Activated CD4-positive, alpha-beta T cell treated with anti-CD3 and anti-CD28 coated beads, Interleukin-10, Interleukin-2, amounts not matched to agents 100 ng/mL and 50 ng/mL, durations not matched to agents 16 hours and 8 hours (primary cell): ENCODE data around the gene GRIP1.

Experiments used
- DNase-seq: peaks from one replicate; pipeline ENCODE4 v3.0.0-alpha.2; 2020

The GRIP1 gene

DNA sequence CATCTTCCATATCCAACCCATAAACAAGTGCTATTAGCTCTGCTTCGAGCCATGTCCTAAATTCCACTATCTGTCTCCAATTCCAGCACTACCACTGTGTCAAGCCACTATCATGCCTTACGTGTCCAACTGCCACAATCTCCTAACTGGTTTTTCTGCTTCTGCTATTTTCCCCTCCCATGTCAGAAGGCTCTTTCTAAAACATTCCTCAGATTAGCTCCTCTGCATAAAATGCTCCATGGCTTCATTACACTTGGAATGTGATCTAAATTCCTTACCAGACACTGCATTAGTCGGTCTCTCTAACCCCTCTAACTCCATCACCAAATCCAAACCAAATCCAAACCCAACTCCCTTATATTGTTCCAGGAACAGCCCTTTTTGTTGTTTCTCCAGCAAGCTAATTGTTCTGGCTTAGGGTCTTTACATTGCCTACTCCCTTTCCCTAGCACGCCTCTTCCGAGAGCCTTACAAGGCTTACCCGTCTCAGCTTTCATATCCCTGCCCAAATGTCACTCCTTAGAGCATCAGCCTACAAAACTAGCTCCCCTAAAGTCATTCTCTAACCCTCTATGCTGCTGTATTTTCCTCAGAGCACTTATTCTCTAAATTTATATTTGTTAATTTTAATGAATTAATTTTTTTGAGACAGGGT is 236.8 kb downstream of the GRIP1 start:
- no peak for DNase-seq

DNA sequence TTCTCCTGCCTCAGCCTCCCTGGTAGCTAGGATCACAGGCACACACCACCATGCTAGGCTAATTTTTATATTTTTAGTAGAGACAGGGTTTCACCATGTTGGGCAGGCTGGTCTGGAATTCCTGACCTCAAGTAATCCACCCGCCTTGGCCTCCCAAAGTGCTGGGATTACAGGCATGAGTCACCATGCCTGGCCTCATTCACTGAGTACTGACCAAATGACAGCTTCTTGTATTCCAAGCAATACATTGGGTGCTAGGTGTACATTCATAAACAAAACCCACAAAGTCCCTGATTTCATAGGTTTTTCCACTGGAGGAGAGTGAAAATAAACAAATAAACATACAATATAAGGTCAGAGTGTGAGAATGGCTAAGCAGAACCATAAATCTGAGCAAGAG is 240.3 kb downstream of the GRIP1 start:
- no peak for DNase-seq

DNA sequence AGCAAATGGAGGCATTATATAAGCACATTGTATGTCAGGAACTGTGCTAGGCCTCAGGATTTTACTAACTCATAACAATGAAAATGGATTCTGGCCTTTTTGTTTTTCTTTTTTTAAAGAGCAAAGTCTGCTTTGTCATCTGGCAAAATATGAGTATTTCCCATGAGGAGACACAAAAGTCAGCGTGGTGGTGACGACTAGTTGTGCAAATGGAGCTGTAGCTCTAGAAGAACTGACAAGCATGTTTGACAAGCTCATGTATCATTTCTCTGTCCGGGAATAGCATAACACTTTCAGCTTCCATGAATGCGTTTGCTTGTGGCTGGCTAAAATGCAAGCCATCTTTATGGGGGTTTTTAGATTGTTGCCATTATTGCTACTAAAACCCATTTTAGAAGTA is 248.8 kb downstream of the GRIP1 start:
- DNase-seq, result no peak

DNA sequence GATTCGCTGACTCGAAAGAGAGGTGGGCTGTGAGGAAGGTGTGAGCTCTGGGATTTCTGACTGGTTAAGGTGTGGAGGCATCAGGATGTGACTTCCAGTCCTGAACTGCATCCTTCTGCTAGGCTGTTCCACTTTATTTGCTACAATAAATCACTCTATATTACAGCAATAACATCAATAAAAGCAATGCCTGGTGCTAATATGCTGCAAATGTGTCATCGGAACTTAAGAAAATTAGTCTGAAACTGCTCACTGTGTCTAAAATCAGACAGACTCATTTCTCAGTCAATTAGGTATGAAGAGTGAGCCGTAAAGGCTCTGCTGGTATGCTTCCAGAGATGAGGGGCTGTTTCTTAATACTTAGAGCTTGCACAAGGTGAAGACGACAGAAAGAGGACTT is 250.0 kb downstream of the GRIP1 start:
- no peak for DNase-seq

DNA sequence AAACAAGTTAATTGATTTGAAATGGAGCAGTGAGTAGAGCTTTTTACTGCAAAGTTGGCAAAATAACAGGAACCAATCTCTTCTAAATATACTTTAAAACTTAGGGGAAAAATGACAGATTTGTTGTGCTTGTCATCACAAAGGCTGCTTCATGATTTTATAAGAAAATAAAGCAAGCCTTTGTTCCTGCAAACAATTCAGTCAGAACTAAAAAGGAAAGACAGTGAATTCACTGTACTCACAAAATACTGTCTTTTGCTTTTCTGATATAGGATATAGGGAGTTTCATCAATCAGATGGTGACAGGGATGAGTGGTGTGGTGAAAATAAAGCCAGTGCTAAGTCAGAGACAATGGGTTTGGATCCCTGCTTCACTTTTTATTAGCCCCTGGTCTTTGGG is 250.6 kb downstream of the GRIP1 start:
- DNase-seq, result no peak

DNA sequence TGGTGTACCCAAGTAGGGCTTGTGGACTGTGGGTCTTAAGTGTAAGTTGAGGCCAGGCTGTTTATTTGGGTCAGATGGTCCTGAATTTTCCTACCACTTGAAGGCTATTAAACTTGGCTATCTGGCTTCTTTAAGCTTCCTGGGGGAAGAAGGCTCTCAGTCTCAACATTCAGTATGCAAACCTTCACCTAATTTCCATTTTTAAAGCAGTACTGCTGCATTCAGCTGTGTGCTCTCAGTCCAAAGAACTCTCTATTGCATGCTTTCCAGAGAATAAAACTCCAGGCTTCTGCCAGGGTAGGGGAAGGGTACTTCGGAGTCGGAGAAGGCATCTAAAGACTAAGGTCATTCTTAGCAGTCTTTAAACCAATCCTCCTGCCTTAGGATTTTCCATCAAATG is 252.2 kb downstream of the GRIP1 start:
- DNase-seq, result no peak

DNA sequence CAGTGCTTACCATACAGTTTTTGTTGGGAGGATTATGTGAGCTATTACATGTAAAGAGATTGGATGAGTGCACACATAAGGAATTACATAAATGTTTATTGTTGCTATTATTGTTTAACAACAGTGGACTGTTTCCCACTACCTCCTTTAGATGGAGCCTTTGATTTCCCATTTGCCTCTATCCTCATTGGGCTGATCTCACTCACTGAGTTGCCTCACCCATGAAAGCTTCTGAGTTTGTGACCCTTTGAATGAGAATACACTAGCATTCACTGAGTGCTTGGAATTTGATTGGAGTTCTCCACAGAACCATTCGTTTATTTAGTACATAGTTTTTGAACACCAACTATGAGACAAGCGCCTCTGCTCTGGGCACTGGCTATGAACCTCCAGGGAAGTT is 255.6 kb downstream of the GRIP1 start:
- DNase-seq, result no peak

DNA sequence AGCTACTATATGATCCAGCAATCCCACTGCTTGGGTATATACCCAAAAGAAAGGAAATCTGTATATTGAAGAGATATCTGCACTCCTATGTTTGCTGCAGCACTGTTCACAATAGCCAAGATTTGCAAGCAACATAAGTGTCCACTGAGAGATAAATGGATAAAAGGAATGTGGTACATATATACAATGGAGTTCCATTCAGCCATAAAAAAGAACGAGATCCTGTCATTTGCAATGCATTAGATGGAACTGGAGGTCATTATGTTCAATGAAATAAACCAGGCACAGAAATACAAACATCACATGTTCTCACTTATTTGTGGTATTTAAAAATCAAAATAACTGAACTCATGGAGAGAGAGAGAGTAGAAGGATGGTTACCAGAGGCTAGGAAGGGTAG is 260.0 kb downstream of the GRIP1 start:
- no peak for DNase-seq

DNA sequence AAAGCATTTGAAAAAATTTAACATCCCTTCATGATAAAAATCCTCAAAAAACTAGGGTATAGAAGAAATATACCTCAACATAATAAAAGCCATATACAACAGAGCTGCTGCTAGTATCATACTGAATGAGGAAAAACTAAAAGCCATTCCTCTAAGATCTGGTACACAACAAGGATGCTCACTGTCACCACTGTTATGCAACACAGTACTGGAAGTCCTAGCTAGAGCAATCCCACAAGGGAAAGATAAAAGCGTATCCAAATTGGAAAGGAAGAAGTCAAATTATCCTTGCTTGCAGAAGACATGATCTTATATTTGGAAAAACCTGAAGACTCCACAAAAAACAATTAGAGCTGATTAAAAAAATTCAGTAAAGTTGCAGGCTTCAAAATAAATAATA is 261.7 kb downstream of the GRIP1 start:
- no peak for DNase-seq

DNA sequence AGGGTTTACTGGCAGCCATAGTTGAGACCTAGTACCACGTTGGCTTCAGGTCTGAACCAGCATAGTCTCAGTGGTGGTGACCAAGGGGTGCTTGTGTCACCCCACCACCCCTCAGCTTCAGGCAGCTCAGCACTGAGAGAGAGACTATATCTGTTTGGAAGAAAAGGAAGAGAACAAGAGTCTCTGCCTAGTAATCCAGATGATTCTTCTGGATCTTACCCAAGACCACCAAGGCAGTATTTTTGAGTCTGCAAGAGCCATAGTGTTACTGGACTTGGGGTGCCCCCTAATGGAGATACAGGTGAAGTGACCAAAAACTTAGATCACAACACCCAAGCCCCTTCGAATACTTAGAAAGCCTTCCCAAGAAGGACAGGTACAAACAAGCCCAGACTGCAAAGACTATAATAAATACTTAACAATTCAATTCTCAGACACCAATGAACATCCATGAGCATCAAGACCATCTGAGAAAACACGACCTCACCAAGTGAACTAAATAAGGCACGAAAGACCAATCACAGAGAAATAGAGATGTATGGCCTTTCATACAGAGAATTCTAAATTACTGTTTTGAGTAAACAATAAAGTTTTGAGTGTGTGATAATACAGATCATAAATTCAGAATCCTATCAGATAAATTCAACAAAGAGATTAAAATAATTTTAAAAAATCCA is 269.5 kb downstream of the GRIP1 start:
- peak; percentile 67 for DNase-seq

DNA sequence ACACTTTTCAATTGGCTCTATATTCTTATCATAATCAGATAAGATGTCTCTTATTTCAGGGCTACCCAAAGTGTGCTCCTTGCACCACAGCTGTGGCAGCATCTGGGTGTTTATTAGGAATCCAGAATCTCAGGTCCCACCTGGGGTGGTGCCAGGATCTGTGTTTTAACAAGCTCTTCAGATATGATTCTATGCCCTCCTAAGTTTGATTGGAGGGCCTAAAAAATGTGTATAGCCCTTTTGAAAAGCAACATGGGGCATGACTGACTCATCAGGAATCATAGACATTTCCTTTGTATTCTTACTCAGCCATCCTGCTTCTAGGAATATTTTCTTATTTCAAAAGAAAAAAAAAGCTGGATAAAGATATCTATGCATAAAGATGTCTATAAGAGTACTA is 273.5 kb downstream of the GRIP1 start:
- DNase-seq, result no peak

DNA sequence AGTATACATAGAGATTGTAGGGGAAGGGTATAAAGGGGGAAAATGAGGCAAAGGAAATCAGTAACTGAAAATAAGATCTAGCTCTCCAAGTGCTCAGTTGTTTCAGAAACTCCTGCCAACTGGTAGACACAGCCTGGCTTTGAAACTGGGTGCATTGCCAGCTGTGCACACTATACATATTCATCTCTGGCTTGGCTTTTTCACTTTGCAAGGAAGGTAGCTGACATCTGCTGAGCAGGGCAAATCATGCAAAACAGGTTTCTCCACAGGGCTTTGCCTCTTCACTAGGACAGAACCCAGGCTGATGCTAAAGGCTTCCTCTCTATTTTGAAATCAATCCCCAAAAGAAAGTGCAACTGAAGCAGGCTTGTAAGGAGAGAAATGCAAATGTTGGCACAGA is 275.1 kb downstream of the GRIP1 start:
- no peak for DNase-seq

DNA sequence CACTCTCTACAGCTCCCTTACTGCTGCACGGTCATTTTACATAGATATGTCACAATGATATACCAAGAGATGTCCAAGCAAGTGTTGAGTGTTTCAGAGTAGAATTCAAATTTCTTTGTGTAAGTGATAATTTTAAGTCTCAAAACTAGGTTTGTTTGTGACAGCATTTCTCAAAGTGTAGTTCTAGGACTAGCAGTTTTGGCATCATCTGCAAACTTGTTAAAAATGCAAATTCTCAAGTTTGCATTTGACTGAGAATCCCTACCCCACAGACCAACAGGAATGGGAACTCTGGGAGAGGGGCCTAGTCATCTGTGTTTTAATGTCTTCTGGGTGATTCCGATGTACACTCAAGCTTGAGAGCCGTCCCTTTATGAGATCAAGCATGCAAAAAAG is 279.0 kb downstream of the GRIP1 start:
- no peak for DNase-seq

DNA sequence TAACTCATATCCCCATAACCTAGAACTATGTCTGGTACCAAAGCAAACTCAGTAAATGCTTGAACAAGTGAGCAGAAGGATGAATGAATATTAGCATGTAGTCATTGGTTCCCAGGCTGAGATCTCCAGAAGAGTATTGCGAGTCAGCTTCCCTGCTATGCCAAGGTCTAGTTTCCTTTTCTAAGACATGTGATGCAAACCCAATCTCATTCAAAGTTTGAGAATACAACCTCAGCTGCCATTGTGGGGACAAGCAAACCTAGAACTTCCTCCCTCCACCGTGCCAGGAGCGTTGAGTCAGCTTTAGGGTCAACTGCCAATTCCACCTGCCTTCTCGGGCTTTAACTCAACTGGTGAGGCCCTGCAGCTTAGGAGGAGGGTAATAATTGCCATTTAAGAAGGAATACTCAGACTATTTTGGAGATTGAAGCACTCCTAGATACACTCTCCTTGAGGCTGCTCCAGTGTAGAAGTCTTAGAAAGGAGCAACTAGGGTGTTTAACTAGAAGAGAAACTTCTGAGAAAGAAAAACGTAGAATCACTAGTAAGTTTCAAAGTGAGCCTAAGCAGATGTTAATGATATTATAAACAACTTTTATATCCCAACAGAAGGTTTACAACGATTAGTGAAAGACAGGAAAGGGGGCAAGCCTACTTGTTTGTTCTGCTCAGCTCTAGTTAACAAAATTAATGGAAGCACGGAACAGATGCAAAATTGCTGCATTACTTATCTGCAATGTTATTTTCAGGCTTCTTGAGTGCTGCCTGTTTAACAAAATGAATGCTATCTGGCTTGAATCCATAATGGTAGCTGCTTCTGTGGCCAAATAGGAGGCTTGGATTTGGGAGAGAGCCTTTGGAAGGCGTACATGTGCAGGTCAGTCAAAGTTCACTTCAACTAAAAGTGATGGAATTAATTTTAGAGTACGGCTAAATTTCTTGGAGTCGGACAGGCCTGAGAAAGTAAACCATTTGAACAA is 279.7 kb downstream of the GRIP1 start:
- peak; percentile 13 for DNase-seq

DNA sequence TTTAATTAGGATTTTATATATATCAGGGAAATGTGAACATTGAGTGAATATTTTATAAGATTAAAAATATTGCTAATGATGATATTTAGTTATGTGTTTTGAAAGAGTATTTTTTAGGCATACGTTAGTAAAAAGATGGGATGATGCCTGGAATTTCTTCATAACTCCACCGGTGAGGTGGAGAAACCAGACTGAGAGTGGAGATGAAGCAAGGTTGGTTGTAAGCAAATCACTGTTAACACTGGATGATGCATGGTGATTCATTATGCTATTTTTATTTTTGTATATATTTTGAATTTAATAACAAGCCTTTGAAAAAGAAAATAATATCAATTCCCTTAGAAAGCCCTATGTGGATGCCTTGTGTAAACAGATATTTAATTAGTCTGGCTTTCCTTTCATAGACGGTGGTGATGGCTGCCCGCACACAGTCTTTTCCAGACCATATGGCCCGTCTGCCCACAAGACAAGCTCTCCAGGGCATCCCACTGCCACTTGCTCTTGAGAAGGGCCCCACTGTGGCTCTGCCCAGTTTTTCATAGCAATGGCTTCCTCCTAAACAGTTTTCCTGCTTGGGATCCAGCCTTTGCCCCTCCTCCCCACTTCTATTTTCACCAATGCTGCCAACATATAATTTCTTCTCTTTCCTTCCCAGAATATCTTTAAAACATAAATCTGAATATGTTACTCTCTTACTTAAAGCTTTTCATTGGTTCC is 281.1 kb downstream of the GRIP1 start:
- DNase-seq, result no peak

DNA sequence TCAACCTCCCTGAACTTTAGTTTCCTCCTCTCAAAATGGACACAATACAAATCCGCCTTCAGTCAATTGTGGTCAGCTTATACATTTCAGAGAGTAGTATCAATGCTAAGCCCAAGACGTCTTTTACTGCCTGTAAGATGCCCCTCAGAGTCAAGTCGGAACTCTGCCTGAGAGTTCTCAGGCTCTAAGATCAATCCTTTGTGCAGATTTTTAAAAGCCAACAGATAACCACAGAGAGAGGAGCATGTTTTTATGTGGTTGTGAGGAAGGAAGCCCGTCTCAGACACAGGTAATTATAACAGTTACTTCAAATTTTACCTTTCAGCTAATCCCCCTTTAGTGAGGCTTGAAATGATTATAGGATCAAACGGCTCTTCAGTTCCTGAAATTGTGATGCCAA is 285.0 kb downstream of the GRIP1 start:
- DNase-seq, result peak; percentile 7

DNA sequence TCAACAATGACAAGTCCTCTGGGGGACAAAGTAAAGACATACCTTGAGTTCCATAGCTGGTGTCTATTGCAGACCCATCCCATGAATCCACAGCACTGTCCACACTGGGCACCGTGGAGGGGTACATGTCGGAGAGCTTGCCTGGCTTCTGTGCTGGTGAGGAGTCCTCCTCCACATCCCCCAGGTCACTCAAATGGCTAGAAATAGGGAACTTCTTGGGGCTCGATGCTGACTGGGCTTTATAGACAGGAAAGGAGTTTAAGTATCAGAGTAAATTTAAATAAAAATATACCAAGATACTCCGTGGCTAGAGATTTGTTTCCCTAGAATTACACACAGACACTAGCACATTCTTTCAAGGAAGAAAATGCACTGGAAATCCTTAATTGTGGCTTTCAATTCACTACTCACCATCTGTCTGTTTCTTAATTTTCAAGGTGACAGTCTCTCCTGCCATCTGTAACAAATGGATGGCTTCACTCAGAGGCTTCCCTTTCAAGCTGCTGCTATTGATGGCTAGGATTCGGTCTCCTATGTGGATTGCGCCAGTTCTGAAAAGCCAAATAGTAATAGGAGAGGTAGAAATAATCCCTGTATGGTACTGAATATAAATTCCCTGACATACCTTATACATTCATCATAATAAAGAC is 286.5 kb downstream of the GRIP1 start:
- no peak for DNase-seq

DNA sequence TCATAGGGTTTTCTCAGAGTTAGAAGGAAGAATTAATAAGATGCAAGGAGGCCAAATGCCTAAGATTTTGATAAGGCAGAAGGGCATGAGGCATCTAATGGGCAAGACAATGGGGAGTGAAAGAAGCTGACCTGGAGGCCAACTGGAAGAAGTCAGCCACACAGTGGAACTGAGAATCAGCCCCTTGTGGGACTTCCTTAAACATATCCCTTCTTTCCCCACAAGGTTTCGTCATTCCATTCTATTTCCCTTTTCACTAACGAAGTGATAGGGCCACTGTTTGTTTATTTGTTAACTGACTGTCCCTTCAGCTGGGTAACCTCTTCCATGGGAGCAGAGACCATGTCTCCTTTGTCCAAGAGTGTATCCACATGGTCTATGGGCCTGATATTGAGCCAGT is 290.4 kb downstream of the GRIP1 start:
- DNase-seq, result no peak

DNA sequence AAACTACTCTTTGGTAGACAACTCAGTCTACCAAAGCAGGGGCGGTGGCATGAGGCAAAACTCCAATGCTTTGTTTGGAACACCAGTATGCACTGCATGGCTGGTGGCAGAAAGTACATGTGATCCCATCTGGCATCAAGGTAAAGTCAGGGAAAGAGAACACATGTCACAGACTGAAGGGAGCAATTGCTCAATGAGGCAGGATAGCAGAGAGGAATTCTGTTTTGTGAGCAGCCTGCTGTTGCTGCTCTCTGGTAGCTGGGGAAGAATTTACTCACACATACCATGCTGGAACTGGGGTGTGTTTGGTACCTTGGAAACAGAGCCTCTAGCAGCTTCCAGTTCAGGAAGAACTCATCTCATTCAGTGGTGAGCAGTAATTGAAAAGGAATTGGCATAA is 291.8 kb downstream of the GRIP1 start:
- DNase-seq, result no peak

DNA sequence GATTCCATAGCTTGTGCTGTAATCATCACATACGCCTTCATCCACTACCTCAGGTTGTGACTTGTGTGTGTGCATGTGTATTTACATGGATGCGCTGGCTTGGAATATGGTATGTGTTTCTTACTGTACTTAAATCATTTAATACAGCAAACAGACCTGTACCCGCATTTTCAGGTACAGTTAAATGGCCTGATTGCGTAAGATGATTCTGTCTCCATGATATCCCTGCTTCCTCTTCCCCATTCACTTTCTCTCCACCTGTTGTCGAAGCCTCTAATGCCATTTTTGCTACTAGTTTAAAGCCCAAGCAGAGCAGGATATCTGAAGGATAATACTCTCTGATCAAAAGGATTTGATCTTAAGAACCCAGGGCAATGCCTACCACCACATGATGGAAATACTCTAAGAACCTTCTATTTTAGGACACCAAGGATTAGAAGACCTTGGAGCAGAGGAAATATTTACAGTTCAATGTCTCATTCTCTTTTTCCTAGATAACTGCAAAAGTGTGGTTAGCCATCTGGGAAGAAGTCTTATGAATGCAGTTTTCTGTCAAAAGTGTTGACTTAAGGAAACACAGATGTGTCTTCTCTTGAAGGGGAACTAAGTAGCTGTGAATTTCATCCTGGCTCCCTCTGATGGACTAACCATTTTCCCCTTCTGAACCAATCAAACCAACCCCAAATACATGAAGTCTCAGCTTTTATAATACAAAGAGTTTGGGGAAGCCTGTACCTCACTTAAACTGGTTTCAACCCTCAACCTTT is 297.9 kb downstream of the GRIP1 start:
- no peak for DNase-seq

DNA sequence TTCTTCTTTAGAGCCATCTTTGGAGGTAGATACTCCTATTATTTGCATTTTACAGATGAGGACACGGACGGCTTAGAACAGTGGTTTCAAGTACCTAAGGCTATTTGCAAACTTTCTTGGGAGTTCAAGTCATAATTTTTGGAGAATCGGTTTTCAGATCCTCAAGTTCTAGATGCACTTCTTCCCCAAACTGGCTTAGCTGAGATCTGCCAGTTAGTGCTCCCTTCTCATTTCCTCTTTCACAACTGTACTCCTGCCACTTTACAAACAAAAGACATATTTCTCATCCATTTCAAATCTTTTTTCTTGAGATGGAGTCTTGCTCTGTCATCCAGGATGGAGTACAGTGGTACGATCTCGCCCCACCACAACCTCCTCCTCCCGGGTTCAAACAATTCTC is 299.3 kb downstream of the GRIP1 start:
- no peak for DNase-seq

DNA sequence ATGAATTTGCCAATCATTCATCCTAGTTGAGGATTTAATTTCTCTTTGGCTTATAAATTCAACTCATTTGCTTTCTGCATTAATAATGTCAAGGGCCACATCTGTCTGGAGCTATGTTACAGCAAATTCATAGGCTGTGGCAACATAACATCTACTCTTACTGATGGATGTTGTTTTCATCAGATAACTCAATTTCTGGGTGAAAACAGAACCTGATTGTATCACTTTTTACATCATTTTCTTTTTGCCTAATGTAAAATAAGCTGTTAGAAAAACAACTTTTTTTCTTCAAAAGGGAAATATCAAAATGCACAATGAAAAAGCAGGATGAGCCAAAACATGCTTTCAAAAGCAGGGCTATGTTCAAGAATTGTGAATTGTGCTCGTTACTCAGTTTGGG is 303.3 kb downstream of the GRIP1 start:
- DNase-seq, result no peak
